ENCODE results near the gene EPN3.

Gene EPN3

GRCh38 chr17:50532452-50533024, at the start of gene EPN3:
Gene EPN3, plus strand, starts transcription at chr17:50532735. Its CDS starts 3,822 bp downstream, at chr17:50536557.
- DNase-seq, result no peak

- no peak for DNase-seq
Observed at GRCh38 chr17:50483266-50483665, 49.3 kb upstream of the EPN3 start.

- DNase-seq, result no peak
Observed at GRCh38 chr17:50484386-50485155, 48.0 kb upstream of the EPN3 start.

DNA sequence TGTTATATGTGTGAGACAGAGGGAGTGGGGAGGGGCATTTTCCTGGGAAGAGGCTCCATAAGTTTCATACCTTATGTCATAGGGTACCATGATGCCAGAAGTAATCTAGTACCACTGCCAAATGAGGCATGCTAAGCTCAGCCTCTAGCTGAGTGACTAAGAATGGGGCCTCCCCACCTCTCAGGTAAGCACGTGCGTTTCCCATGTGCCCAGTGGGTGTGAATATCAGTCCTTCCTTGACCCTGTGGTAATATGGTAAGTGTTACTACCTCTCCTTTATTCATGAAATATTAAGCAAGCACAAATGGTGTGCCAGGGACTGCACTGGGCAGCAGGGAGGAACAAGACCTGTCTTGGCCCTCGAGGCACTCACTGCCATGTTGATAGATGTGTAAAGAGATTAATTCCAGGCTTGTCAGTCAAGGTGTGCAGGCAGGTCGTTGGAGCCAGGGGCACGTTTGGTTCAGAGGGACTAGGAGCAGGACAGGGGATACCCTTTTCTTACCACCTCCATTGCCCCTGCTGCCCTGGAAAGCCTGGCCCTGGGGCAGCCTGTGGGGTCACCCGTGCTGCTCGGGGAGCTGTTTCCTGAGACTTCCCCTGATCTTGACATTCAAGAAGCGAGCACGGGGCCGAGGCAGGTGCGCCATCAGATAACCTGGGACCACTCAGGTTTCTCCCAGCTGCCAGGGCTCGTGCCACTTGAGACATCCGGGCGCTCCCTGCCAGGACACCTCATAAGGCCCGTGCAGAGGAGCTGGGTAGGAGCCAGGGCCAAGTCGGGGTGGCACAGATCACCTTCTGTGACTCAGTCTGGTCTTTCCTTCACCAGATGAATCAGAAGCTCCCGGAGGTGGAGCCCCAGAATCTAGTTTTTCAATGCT, 45.1 kb upstream of the EPN3 start:
- no peak for DNase-seq

GRCh38 chr17:50488880-50489279, 43.7 kb upstream of the EPN3 start:
- no peak for DNase-seq

GRCh38 chr17:50491505-50491904, 41.0 kb upstream of the EPN3 start:
- no peak for DNase-seq

GRCh38 chr17:50492214-50492613, 40.3 kb upstream of the EPN3 start:
- DNase-seq, result no peak

GRCh38 chr17:50493744-50494143, 38.8 kb upstream of the EPN3 start:
- no peak for DNase-seq

GRCh38 chr17:50495217-50495823, 37.2 kb upstream of the EPN3 start:
- DNase-seq, result no peak

DNA sequence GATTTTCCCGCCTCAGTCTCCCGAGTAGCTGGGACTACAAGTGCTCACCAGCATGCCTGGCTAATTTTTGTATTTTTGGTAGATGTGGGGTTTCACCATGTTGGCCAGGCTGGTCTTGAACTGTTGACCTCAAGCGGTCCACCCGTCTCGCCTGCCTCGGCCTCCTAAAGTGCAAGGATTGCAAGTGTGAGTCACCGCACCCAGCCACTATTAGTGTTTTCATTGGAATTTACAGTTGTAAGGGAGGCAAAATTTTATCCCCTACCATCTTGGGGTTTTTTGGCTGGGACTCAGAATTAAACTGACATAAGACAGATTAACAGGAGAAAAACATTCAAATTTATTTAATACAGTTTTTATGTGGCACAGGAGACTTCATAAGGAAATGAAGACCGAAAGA, 36.6 kb upstream of the EPN3 start:
- DNase-seq, result no peak

GRCh38 chr17:50498021-50498874, 34.3 kb upstream of the EPN3 start:
- DNase-seq, result no peak

DNA sequence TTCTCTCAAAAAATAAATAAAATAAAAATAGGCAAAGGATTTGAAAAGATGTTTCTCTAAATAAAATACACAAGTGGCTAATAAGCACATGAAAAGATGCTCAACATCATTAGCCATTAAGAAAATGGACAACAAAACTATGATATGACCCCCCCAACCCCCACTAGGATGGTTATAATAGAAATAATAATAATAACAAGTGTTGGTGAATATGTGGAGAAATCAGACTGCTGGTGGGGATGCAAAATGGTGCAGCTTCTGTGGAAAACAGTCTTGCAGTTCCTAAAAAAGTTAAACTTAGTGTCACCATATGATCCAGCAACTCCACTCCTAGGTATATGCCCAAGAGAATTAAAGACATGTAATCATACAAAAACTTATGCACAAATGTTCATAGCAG, 33.3 kb upstream of the EPN3 start:
- DNase-seq, result no peak

- DNase-seq, result no peak
Observed at GRCh38 chr17:50499721-50500120, 32.8 kb upstream of the EPN3 start.

- DNase-seq, result no peak
Observed at GRCh38 chr17:50501054-50501453, 31.5 kb upstream of the EPN3 start.

GRCh38 chr17:50502301-50502990, 30.1 kb upstream of the EPN3 start:
- no peak for DNase-seq

DNA sequence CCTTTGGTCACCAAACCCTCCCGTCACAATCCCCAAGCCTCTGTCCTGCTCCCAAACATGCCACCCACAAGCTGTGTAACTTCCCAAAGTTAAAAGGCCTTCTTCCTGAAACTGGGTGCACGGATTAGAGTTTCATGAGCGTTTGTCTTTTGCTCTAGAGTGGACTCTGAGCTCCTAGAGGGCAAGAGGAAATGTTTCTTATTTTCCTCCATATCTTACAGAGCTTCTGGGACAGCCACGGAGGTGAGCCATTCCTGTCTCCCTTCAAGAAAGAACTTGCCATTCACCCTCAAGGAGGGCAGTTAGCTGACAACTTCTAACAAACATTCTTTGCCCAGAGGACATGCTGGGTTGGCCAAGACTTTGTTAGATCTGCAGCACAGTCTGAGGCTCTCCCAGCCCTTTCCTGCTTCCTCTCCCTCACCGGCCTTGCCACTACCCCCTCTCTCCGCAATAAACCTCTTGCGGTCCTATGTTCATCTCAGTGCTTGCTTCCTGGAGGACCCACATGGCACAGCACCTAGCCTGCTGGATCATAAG, 26.9 kb upstream of the EPN3 start:
- no peak for DNase-seq

- DNase-seq, result no peak
Observed at GRCh38 chr17:50506298-50506697, 26.2 kb upstream of the EPN3 start.

GRCh38 chr17:50507871-50508572, 24.5 kb upstream of the EPN3 start, which contains the start of gene MYCBPAP:
Gene MYCBPAP, plus strand, starts transcription at chr17:50508439. Its CDS starts 236 bp downstream, at chr17:50508675.
- DNase-seq, result no peak

DNA sequence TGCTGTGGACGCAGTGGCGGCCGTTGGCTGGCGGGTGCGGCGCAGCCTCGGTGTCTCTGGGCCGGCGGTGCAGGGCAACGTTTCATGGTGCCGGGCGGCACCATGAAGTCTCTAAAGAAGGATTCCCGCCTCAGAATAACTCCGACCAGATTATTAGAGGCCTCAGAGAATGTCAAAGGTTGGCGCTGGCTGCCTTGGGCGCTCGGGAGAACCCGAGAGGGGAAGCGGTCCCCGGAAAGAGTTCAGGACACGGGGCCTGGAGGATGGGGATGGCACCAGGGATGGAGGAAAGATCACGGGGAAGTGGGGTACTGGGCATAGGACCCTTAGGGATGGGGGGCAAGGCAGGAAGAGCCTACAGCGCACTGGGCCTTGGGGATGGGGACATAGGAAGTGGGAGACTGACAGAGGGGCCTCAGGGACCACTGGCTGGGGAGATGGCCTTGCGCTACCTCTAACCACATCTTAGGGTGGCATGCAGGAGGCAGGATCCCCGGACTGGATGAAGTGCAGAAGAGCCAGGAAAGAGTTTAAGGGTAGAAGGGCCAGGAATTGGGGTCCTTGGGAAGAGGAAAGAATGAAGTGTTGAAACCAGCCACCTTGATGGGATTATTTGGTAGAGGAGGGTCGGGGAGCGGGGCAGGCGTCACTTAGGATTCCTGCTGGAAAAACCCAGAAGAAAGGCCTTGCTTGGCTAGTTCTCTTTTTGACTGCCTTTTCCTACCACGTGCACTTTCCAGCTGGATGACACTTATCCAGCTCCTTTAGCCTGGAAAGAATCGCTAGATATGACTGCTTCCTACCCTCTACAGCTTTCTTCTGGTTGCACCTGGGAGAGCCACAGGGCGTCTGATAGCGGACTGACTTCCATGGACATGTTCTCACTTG, 23.7 kb upstream of the EPN3 start:
- DNase-seq, result no peak

GRCh38 chr17:50511058-50511457, 21.5 kb upstream of the EPN3 start:
- no peak for DNase-seq

Data from NCI-H2081 treated with DMSO at 0.1 percent for 48 hours (cell line).